Activated CD8-positive, alpha-beta memory T cell treated with anti-CD3 and anti-CD28 coated beads, Interleukin-2, amount 50 U/mL, for 48 hours (primary cell): ENCODE measurements around the gene AGBL4.

Source experiments
- DNase-seq: peaks from one replicate; pipeline ENCODE4 v3.0.0-alpha.2; 2020

AGBL4 gene

DNA sequence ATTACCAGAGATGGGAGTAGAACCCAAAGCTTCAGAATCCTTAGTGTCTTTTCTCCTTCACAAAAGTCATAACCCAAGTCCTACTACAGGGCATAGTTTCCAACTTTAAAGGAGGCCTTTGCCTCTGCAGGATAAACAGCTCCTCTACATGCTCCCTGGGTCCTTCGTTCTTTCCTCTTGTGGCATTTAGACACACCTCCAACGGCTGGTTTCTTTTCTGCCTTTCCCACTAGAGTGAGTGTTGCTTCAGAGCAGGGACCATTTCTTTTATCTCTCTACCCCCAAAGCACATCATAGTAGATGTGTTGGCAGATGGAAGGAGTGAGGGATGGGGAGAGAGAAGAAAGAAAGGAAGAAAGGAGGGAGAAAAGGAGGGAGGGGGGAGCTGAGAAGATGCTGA lies 1407.0 kb downstream of the AGBL4 start:
- no peak for DNase-seq

GRCh38 chr1:48611841-48612240 lies 1411.9 kb downstream of the AGBL4 start:
- DNase-seq = no peak

DNA sequence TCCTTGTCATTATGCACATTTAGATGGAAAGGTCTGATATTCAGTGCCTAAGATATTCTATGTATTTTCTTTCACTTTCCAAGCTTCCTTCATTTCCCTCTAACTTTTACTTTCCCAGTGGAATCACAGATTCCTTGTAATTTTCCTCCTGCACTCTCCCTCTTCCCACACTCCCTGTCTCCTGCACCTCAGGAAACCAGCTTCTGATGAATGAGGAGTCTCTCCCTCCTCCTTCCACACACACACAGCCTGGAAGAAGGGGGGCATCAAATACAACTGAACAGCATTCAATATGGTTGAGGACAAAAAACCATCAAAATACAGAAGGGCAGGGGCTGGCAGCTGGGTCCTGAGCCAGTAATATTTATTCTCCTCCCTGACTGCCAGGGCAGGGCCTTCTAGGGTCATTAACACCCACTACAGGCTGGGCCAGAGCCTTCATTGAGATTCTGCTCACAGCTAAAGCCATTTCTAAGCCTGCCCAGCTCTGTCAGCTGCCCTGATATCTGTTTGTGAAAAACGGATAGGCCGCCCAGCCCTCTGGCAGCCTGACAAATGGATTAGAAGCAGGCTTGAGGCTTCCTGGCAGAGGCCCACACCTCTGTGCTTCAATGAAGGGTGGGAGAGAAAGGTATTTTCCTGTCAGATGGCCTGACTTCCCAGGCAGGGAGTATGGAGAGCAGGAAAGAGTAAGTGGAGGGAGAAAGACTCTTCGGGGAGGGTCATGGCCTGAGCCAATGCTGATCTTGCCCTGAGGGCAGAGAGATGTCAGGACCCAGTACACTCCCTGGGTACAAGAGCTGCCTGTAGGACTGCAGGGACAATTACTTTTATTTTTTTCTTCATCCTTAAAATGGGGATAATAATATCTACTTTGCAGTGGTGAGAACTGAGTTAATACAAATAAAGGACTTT lies 1412.9 kb downstream of the AGBL4 start:
- no peak for DNase-seq

GRCh38 chr1:48608882-48609281 lies 1414.9 kb downstream of the AGBL4 start:
- DNase-seq = no peak

DNA sequence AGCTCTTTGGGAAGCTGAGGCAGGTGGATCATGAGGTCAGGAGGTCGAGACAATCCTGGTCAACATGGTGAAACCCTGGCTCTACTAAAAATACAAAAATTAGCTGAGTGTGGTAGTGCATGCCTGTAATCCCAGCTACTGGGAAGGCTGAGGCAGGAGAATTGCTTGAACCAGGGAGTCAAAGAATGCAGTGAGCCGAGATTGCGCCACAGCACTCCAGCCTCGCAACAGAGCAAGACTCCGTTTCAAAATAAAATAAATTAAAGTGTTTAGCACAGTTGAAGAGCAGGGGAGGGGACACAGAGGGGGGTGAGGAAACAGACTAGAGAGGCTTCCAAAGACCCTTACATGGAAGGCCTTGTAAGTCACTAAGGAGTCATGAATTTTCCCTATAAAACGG lies 1420.5 kb downstream of the AGBL4 start:
- DNase-seq = no peak

DNA sequence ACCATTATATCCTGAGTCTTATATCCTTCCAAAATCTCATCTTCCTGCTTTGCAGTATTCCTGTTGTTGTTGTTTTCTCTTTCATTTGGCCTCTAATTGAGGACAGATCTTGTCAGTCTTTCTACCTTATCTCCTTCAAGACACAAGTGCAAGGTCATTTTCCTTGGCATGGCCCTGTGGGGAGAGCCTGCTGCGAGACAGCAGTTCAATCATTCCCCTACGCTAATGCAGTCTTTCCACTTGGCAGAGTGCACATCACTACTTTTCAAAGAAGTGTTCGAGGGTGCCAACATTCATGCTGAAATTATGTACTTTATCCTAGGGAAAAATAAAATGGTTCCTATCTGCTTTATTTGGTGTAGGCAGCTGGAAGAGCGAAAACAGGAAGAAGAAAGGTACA lies 1421.4 kb downstream of the AGBL4 start:
- no peak for DNase-seq

DNA sequence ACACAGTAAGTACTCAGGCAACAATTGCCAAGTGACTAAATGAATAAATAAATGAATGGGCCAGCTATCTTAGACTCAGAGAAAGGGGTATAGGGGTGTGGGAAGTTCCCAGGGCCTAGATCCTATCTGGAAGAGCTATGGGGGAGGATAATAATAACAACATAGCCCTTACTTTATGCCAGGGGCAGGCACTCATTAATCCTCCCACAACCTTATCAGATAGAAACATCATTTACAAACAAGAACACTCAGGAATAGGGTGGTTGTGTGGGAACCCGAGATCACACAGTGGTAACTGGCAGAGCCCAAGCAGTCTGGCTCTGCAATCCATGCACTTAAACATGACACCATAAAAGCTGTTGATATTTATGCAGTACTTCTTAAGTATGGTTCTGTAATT lies 1423.6 kb downstream of the AGBL4 start:
- no peak for DNase-seq

- no peak for DNase-seq
Measured at GRCh38 chr1:48597663-48598062, 1426.1 kb downstream of the AGBL4 start.

DNA sequence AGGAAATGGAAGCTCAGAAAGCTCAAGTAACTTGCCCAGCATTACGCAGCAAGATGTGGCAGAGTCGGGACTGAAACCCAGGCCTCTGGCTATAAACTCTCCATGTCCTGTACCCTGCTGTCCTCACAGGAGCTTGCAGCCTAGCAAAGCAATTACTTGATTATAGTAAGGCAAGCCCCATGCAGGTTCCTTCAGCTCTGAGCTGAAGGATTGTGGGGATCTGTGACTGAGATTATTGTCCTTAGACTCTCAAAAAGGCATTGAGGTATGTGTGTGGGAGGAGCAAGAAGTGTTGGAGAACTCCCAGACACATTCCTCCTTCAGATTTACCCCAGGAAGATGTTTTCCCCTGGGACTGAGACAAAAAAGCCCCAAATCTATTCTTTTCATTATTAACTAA lies 1427.7 kb downstream of the AGBL4 start:
- no peak for DNase-seq

GRCh38 chr1:48595613-48596012 lies 1428.1 kb downstream of the AGBL4 start:
- no peak for DNase-seq

GRCh38 chr1:48592330-48592729 lies 1431.4 kb downstream of the AGBL4 start:
- DNase-seq = no peak

DNA sequence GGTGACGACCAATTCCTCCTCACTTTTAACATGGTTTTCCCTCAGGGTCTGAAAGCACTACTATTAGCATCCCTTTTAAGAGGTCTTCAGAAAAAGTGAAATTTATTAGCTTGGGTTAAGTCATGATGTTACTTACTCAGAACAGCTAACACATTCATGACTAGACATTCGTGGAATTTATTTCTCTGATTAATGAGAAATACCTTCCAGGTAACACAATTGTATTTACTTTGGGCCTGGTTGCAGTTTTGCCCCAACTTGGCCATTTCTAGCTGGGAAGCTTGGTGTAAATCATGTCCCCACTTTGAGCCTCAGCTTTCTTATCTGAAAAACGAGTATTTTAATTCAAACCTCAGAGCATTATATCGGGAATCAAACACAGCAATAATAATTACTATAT lies 1432.6 kb downstream of the AGBL4 start:
- DNase-seq = no peak

- no peak for DNase-seq
Measured at GRCh38 chr1:48588061-48588460, 1435.7 kb downstream of the AGBL4 start.

DNA sequence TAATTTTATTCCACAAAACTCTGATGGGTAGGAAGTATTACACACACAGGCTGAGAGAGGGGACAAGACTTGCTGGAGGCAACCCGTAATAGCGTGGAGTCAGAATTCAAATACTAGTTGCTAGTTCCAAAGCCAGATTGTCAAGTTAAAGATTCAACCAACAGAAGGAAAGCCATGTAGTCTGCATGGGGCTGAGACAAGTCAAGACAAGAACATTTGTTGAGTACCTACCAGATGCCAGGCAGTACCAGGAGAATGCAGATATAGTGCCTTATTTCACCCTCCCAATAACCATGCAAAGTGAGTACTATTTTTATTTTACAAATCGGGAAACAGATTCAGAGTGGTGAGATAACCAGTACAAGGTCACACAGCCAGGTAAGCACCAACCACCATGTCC lies 1441.3 kb downstream of the AGBL4 start:
- no peak for DNase-seq

DNA sequence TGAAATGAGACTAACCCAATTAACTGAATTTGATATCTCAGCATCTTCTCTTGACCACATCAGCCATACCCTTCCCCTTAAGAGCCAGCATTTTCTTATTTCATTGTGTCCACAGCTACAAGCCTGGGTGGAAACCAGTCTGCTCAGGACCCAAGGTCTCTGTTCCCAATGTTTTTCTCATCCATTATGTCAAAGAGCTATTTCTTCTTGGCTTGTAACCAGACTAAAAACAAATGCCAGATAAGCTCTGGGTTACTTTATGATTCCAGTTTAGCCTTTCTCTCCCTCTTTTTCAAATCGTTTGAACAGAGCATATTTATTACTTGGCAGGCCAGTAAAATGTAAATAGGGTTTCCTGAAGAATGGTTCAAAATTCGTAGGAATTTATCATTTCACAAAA lies 1442.5 kb downstream of the AGBL4 start:
- DNase-seq = no peak

DNA sequence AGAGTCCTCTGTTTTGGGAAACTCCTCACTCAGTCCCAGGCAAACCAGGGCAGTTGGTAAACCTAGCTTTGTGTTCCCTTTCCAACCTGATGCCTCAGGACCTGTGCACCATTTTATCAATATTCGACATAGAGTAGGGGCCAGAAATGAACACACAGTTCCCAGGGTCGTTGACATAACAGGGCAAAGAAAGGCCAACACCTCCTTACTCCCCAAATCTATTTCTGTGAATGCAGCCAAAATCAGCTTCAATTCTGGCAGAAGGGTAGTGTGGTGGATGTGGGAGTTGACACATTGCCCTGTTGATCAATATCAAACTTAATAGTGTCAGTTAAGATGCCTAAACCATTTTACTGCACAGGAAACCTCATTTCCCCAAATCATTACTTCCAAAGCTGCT lies 1447.2 kb downstream of the AGBL4 start:
- DNase-seq = no peak

GRCh38 chr1:48572646-48573258 lies 1451.0 kb downstream of the AGBL4 start:
- DNase-seq = peak; percentile 58

GRCh38 chr1:48572134-48572533 lies 1451.6 kb downstream of the AGBL4 start:
- no peak for DNase-seq

GRCh38 chr1:48571303-48571987 lies 1452.3 kb downstream of the AGBL4 start:
- DNase-seq = no peak

DNA sequence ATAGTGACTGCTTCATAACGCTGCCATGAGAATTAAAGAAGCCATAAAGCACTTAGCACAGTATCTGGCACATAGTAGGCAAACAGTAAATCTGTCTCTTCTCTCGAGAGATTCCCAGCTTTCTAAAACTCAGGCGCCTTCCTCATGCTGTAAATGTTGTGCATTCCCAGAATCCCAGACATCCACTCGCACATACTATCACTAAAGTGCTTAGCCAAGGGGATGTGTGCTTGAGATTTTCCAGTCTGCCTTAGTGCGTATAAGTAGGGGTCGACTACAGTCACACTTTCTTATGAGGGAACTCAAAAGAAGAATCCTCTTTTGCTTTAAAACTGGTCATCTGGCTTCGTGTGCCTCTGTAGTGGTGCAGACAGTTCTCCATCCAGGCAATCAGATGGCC lies 1453.2 kb downstream of the AGBL4 start:
- no peak for DNase-seq

DNA sequence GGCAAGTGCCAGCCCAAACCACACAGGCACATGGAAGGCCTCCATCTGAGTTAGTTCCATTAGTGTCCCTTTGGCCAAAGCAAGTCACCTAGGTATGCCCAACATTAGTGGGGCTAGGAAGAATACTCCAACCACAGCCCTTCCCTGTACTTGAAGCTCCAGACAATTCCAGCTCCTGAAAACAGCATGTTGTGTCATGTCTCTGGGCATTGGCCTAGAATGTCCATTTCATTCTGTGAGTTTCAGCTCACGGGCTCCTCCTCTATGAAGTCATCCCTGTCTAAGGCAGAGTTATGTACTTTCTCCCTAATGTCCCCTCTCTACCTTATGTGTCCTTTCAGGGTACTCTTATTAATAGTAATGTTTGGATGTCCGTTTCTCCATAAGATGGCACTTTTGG lies 1455.3 kb downstream of the AGBL4 start:
- no peak for DNase-seq

DNA sequence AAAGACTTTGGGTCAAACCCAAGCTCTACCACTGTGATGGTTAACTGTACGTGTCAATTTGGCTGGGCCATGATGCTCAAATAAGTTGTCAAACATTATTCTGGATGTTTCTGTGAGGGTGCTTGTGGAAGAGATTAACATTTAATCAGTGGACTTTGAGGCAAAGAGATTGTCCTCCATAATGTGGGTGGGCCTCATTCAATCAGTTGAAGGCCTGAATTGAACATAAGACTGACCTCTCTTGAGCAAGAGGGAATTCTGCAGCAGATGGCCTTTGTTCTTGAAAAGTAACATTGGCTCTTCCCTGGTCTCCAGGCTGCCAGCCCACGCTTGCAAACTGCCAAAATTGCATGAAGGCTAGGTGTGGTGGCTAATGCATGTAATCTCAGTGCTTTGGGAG lies 1457.3 kb downstream of the AGBL4 start:
- DNase-seq = no peak

DNA sequence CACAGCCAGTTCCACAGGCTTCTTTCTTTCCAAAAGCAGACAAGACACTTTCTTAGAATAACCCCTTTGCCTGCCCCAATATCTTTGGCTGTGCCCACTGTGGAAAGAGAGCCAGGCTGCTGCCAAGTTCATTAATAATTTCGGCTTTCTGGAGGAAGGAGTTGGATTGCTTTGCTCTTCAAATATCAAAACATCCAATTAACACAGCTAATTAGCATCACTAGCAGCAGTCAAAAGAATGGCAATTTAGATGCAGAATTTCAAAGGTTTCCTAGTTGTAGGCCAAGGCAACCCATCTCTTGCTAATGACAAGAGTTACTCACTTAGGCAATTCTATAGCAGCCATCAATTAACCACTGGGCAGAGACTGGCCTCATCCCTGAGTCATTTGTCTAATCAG lies 1460.7 kb downstream of the AGBL4 start:
- DNase-seq = no peak

DNA sequence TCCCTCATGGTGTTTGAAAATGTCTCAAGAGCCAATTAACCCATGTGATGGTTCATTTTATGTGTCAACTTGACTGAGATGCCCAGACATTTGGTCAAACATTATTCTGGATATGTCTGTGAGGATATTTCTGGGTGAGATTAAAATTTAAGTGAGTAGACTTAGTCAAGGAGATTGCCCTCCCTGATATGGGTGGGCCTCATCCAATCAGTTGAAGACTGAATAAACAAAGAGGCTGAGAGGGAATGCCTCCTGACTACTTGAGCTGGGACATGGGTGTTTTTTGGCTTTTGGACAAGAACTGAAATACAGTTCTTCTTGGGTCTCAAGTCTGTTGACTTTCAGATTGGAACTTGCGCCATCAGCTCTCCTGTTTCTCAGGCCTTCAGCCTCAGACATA lies 1462.3 kb downstream of the AGBL4 start:
- DNase-seq = no peak
